ENCODE data around the gene IFITM5. TPM values are rescaled to one million over a fixed set of nuclear protein-coding genes. Genes with fewer than 3 reads are reported as not detected.

Gene IFITM5
- total RNA-seq, 1 donor from 2014 or later = not detected

DNA sequence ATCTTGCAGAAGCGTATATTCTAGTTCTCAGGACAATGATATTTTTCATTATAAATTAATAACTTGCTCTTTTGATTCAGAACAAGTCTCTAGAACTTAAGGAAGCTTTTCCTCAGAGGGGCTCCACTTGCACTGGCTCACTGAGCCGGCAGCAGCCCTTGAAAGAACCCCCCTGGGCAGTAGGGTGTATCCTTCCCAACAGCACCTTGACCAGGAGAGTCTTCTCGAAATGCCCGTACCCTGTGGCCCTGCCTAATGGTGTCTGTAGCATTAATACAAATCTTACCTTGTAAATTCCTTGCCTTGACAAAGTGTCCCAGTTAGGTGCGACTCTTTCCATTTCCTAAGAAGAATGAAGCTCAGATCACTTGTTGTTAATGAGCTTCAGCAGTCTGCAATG is 49.1 kb downstream of the IFITM5 start:
- H3K4me1 Mint-ChIP-seq (ENCODE audit: low read depth) = no peaks in the 10 kb centered on the region
- peaks cover 42% of the 10 kb centered on the region for H3K36me3 Mint-ChIP-seq (ENCODE audit: low read depth)
- no peaks in the 10 kb centered on the region for H3K9me3 Mint-ChIP-seq (ENCODE audit: low read depth)
- no peak overlapping the region for H3K4me3 Mint-ChIP-seq (ENCODE audit: unreplicated experiment)
- no peaks in the 10 kb centered on the region for H3K27me3 Mint-ChIP-seq (ENCODE audit: low read depth)
- no peak overlapping the region for H3K27ac Mint-ChIP-seq (ENCODE audit: unreplicated experiment)
- TF ChIP-seq, protein P1, sequence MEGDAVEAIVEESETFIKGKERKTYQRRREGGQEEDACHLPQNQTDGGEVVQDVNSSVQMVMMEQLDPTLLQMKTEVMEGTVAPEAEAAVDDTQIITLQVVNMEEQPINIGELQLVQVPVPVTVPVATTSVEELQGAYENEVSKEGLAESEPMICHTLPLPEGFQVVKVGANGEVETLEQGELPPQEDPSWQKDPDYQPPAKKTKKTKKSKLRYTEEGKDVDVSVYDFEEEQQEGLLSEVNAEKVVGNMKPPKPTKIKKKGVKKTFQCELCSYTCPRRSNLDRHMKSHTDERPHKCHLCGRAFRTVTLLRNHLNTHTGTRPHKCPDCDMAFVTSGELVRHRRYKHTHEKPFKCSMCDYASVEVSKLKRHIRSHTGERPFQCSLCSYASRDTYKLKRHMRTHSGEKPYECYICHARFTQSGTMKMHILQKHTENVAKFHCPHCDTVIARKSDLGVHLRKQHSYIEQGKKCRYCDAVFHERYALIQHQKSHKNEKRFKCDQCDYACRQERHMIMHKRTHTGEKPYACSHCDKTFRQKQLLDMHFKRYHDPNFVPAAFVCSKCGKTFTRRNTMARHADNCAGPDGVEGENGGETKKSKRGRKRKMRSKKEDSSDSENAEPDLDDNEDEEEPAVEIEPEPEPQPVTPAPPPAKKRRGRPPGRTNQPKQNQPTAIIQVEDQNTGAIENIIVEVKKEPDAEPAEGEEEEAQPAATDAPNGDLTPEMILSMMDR (IDR thresholded peaks at IDR 0.05) = no peak
- DNase-seq (ENCODE audit: low spot score) = no peak

DNA sequence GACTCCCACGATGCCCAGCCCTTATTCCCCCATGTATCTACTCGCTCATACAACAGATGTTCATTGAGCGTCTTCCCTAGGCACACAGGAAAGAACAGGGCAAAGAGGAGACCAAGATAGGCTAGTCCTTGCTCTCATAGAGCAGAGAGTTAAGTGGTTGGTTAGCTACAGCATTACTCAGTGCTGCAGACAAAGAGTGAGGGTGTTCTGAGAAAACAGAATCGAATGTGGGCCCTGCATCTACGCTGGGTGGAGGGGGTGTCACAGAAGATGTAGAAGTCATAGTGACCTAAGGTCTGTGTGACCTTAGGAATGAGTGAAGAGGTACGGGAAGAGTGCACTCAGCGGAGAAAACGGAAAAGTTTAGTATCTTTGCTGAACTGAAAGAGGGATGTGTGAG is 50.3 kb downstream of the IFITM5 start:
- Mint-ChIP-seq H3K27me3 (ENCODE audit: low read depth) (no peaks in the 10 kb centered on the region), H3K4me3 (ENCODE audit: unreplicated experiment) (no peak overlapping the region), H3K9me3 (ENCODE audit: low read depth) (no peaks in the 10 kb centered on the region), H3K27ac (ENCODE audit: unreplicated experiment) (peak overlapping the region; percentile 30), H3K4me1 (ENCODE audit: low read depth) (no peaks in the 10 kb centered on the region), H3K36me3 (ENCODE audit: low read depth) (peaks cover 47% of the 10 kb centered on the region)
- DNase-seq (ENCODE audit: low spot score) = no peak
- TF ChIP-seq, protein P1 (IDR thresholded peaks at IDR 0.05) = no peak

Other genes starting within 250 kb of the IFITM5 start
- gene SCGB1C1, start 106.4 kb downstream of the IFITM5 start, total RNA-seq = not detected in 3 replicates
- gene BET1L, start 92.1 kb downstream of the IFITM5 start, total RNA-seq = 58.0 to 71.1 TPM (median 59.6 TPM) in 3 replicates
- 107 to 130 TPM (median 124 TPM) in 3 replicates for gene RIC8A, start 91.8 kb downstream of the IFITM5 start, total RNA-seq
- gene SIRT3, start 63.2 kb downstream of the IFITM5 start, total RNA-seq = 14.5 to 20.9 TPM (median 18.5 TPM) in 3 replicates
- 103 to 122 TPM (median 104 TPM) in 3 replicates for gene PSMD13, start 62.5 kb downstream of the IFITM5 start, total RNA-seq
- gene NLRP6, start 21.1 kb downstream of the IFITM5 start, total RNA-seq = not detected in 3 replicates
- gene PGGHG, start 10.4 kb downstream of the IFITM5 start, total RNA-seq = 35.6 to 49.5 TPM (median 49.4 TPM) in 3 replicates
- 100 to 109 TPM (median 107 TPM) in 3 replicates for gene IFITM2, start 8.3 kb upstream of the IFITM5 start, total RNA-seq
- 1.0 to 3.3 TPM (median 1.6 TPM) in 3 replicates for gene IFITM1, start 14.5 kb upstream of the IFITM5 start, total RNA-seq
- gene IFITM3, start 21.3 kb upstream of the IFITM5 start, total RNA-seq = 377 to 394 TPM (median 392 TPM) in 3 replicates
- 37.0 to 39.1 TPM (median 37.2 TPM) in 3 replicates for gene B4GALNT4, start 70.0 kb upstream of the IFITM5 start, total RNA-seq
- 0.56 to 0.92 TPM (median 0.85 TPM) in 3 replicates for gene PKP3, start 94.7 kb upstream of the IFITM5 start, total RNA-seq
- 12.3 to 26.6 TPM (median 25.9 TPM) in 3 replicates for gene SIGIRR, start 115.5 kb upstream of the IFITM5 start, total RNA-seq
- gene ANO9, start 142.5 kb upstream of the IFITM5 start, total RNA-seq = not detected in 3 replicates
- 30.0 to 32.5 TPM (median 32.0 TPM) in 3 replicates for gene PTDSS2, start 150.8 kb upstream of the IFITM5 start, total RNA-seq
- 146 to 166 TPM (median 161 TPM) in 3 replicates for gene RNH1, start 207.7 kb upstream of the IFITM5 start, total RNA-seq
- 65.1 to 77.7 TPM (median 68.0 TPM) in 3 replicates for gene HRAS, start 236.1 kb upstream of the IFITM5 start, total RNA-seq
- gene LRRC56, start 238.0 kb upstream of the IFITM5 start, total RNA-seq = 2.6 to 2.9 TPM (median 2.7 TPM) in 3 replicates

Measured in chondrocyte (in vitro differentiated cells).